Measurements from ENCODE around the gene SIRT4.

- peak; percentile 96 for TF ChIP-seq CTCF (IDR thresholded peaks at IDR 0.05; ENCODE audit: low read depth, low read length)
- peak; percentile 17 for TF ChIP-seq POLR2A (IDR thresholded peaks at IDR 0.05; ENCODE audit: extremely low read depth, insufficient read length)
- TF ChIP-seq MYC (IDR thresholded peaks at IDR 0.05; ENCODE audit: low read depth, low read length) = peak; percentile 26; the same call in 1 of the 2 replicates
- peak; percentile 60 for TF ChIP-seq MAX (IDR thresholded peaks at IDR 0.05; ENCODE audit: low read depth, low read length)
Observed at GRCh38 chr12:120301962-120302815, at the start of gene SIRT4.
